WTC11 (cell line): ENCODE data around the gene AMDHD2.
"Not testable (repeated sequence)": the region's sequence is repeated elsewhere in the genome, so short reads cannot be mapped to it uniquely, and the experiment has no call there.

Experiments used
- ATF3 ChIP-seq: sonication (generic); formaldehyde crosslinking; conservative IDR thresholded peaks from 2 replicates; pipeline ENCODE4 v1.8.1; 2022; ENCODE audit warnings: mild to moderate bottlenecking, missing genetic modification reagents
- CREB1 ChIP-seq: sonication (generic); formaldehyde crosslinking; IDR thresholded peaks from 2 replicates; pipeline ENCODE4 v1.8.0; 2023; ENCODE audit warnings: mild to moderate bottlenecking, missing genetic modification reagents
- CTCF ChIP-seq: fragments of 200-600 bp; IDR thresholded peaks from 2 replicates; pipeline ENCODE4 v1.8.0; 2022; ENCODE audit warnings: antibody characterized with exemption
- ESRRA ChIP-seq: sonication (generic); formaldehyde crosslinking; IDR thresholded peaks from 2 replicates; pipeline ENCODE4 v1.8.1; 2022; ENCODE audit warnings: mild to moderate bottlenecking, missing genetic modification reagents, borderline replicate concordance
- GABPB1 ChIP-seq: sonication (generic); formaldehyde crosslinking; IDR thresholded peaks from 2 replicates; pipeline ENCODE4 v1.8.1; 2023; ENCODE audit warnings: mild to moderate bottlenecking, missing genetic modification reagents
- JUN ChIP-seq: sonication (generic); formaldehyde crosslinking; IDR thresholded peaks from 2 replicates; pipeline ENCODE4 v1.8.0; 2023; ENCODE audit warnings: mild to moderate bottlenecking, missing genetic modification reagents
- MLX ChIP-seq: sonication (generic); formaldehyde crosslinking; IDR thresholded peaks from 2 replicates; pipeline ENCODE4 v1.8.1; 2023; ENCODE audit warnings: mild to moderate bottlenecking, missing genetic modification reagents, moderate library complexity
- NFYB ChIP-seq: sonication (generic); formaldehyde crosslinking; conservative IDR thresholded peaks from 2 replicates; pipeline ENCODE4 v1.8.0; 2022; ENCODE audit warnings: low read depth, missing genetic modification reagents
- NR2C2 ChIP-seq: sonication (generic); formaldehyde crosslinking; IDR thresholded peaks from 2 replicates; pipeline ENCODE4 v1.8.0; 2022; ENCODE audit warnings: mild to moderate bottlenecking, missing genetic modification reagents

- not testable (repeated sequence) for TF ChIP-seq ESRRA (CRISPR knock-in tag); MLX (CRISPR knock-in tag); CTCF; GABPB1; NR2C2 (CRISPR knock-in tag); ATF3; CREB1; JUN (CRISPR knock-in tag); NFYB (CRISPR knock-in tag)
These were observed 58.7 kb downstream of the AMDHD2 start for GRCh38 chr16:2578905-2579304.
